ENCODE data around the gene NT5DC1.

DNA sequence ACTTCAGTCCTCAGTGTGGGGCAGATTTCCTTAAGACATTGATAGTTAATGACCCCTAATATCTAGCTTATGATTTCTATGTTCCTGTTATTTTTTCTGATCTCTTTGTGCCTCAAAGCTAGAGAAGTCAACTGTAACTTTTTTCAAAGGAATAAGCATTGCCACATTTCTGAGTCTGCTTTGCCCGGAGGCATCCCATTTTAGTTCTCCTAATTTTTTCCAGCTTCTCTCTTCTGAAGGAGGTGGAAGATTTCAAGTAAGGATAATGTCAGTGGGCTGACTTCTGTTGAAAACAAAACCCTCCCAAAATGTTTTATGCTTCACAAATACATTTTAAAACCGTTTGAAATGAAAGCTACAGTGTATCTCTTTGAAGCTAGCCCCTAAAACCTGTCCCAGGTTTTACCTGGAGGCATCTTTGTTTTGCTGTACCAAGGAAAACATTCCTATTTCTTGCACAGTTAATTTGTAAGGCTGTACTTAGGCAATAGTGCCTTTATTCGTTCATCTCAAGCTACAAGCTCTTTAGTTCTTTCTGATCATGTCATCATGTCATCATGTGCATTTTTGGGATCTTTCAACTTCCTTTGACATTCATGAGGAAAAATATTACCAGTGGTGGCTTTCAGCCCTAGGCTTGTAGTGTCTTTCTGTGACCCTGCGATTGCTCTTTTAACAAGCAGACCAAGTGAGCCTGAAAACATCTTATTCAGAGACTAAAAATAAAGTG lies 107.6 kb downstream of the NT5DC1 start:
- TF ChIP-seq POLR2AphosphoS5 (IDR thresholded peaks at IDR 0.05; ENCODE audit: low read depth) (no peak), ZNF114 (CRISPR knock-in tag; IDR thresholded peaks at IDR 0.05) (no peak), EZH2phosphoT487 (IDR thresholded peaks at IDR 0.05; ENCODE audit: unreplicated experiment) (no peak), EZH2 (IDR thresholded peaks at IDR 0.05; ENCODE audit: low read depth, unreplicated experiment) (no peak), CREB1 (CRISPR knock-in tag; IDR thresholded peaks at IDR 0.05; ENCODE audit: low read depth) (no peak)
- TF ChIP-seq, protein P1, sequence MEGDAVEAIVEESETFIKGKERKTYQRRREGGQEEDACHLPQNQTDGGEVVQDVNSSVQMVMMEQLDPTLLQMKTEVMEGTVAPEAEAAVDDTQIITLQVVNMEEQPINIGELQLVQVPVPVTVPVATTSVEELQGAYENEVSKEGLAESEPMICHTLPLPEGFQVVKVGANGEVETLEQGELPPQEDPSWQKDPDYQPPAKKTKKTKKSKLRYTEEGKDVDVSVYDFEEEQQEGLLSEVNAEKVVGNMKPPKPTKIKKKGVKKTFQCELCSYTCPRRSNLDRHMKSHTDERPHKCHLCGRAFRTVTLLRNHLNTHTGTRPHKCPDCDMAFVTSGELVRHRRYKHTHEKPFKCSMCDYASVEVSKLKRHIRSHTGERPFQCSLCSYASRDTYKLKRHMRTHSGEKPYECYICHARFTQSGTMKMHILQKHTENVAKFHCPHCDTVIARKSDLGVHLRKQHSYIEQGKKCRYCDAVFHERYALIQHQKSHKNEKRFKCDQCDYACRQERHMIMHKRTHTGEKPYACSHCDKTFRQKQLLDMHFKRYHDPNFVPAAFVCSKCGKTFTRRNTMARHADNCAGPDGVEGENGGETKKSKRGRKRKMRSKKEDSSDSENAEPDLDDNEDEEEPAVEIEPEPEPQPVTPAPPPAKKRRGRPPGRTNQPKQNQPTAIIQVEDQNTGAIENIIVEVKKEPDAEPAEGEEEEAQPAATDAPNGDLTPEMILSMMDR (conservative IDR thresholded peaks at IDR 0.05; ENCODE audit: low read depth in 2 of 2): no peak

All from GM23338 (cell line).